Colonic mucosa (tissue), 4 donors: Measurements from ENCODE around the gene MMP2. TPM values are rescaled to one million over a fixed set of nuclear protein-coding genes. Genes with fewer than 3 reads are reported as not detected.

ENCODE experiments used
- DNase-seq: peaks from one replicate; pipeline ENCODE4 v3.0.0-alpha.2; 2020
- H3K27ac ChIP-seq: fragments of 200-600 bp; one replicate; pipeline ENCODE4 v1.8.0; 2021
- H3K27me3 ChIP-seq: fragments of 200-600 bp; one replicate; pipeline ENCODE4 v1.8.0; 2021
- H3K36me3 ChIP-seq: fragments of 200-600 bp; one replicate; pipeline ENCODE4 v1.8.0; 2021
- H3K4me1 ChIP-seq: fragments of 200-600 bp; one replicate; pipeline ENCODE4 v1.8.0; 2021; ENCODE audit warnings: mild to moderate bottlenecking
- H3K4me3 ChIP-seq: fragments of 200-600 bp; one replicate; pipeline ENCODE4 v1.8.0; 2021
- H3K9ac ChIP-seq, 2 donors: one replicate each; pipeline ENCODE4 v1.7.0; 2013; ENCODE audit warnings: control low read depth in 2 of 2, low read depth in 2 of 2, low read length in 2 of 2
- H3K9me3 ChIP-seq: fragments of 200-600 bp; one replicate; pipeline ENCODE4 v1.8.0; 2021
- intact Hi-C: fragments of 100-400 bp; cut with DNase I; formaldehyde crosslinking; loops from one replicate; pipeline ENCODE4 v1.14.1; 2022
- total RNA-seq, 2 donors: library from RNA; stranded (reverse); fragmentation: NEBNext Ultra II Directional in 1 of 2; extraction: Animal tissue kit (Norgen Biotek cat#: 25700) in 1 of 2; gene quantifications; one replicate each; pipeline ENCODE4 v1.2.1, GENCODE V29; 2021
- TF ChIP-seq, protein P1 (sequence below): fragments of 200-600 bp; IDR thresholded peaks from one replicate; pipeline ENCODE4 v1.8.0; 2022; ENCODE audit warnings: antibody characterized with exemption, mild to moderate bottlenecking
- donor health status: healthy.
- donor health status: DM: no; HTN: no; CAD: no.
- donor health status: DM: no; HTN: no; CAD: no.

MMP2 gene
- total RNA-seq, 2 donors from 2014 or later = 32.8 to 101 TPM

DNA sequence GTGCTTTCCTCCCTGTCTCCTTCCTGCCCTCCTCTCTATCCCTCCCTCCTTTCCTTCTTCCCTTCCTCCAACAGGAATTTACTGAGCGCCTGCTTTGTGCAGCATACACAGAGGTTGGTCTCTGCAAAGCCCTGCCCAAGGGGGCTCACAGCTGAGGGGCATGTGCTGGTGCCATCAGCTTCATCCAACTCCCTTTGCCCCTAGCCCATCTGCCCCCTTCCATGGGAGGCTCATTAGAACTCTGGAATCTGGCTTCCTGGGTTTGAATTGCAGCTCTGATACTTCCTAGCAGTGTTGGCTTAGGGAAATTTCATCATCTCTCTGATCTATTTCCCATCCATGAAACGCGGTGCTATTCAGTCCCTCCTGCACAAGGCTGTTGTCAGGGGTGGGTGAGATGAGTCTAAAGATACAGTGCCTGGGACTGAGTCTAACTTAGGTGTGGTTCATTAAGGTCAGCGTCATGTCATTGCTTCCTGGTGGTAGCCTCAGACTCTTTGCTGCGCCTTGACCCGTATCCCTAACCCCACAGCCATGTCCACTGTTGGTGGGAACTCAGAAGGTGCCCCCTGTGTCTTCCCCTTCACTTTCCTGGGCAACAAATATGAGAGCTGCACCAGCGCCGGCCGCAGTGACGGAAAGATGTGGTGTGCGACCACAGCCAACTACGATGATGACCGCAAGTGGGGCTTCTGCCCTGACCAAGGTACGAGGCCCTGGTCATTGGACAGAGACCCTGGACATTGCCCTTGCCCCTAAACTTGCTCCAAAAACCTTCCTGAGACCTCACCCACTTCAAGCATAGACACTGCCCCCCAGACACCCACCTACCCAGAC lies 10.3 kb downstream of the MMP2 start:
- H3K4me1 ChIP-seq = no peaks in the 10 kb centered on the region
- no peak overlapping the region for H3K27ac ChIP-seq
- H3K4me3 ChIP-seq = no peak overlapping the region
- H3K36me3 ChIP-seq = no peaks in the 10 kb centered on the region
- no peaks in the 10 kb centered on the region for H3K9me3 ChIP-seq
- TF ChIP-seq, protein P1, sequence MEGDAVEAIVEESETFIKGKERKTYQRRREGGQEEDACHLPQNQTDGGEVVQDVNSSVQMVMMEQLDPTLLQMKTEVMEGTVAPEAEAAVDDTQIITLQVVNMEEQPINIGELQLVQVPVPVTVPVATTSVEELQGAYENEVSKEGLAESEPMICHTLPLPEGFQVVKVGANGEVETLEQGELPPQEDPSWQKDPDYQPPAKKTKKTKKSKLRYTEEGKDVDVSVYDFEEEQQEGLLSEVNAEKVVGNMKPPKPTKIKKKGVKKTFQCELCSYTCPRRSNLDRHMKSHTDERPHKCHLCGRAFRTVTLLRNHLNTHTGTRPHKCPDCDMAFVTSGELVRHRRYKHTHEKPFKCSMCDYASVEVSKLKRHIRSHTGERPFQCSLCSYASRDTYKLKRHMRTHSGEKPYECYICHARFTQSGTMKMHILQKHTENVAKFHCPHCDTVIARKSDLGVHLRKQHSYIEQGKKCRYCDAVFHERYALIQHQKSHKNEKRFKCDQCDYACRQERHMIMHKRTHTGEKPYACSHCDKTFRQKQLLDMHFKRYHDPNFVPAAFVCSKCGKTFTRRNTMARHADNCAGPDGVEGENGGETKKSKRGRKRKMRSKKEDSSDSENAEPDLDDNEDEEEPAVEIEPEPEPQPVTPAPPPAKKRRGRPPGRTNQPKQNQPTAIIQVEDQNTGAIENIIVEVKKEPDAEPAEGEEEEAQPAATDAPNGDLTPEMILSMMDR = no peak
- intact Hi-C loops = no loop called here
- DNase-seq = no peak
- no peaks in the 10 kb centered on the region for H3K27me3 ChIP-seq
- H3K9ac ChIP-seq = no peak overlapping the region

DNA sequence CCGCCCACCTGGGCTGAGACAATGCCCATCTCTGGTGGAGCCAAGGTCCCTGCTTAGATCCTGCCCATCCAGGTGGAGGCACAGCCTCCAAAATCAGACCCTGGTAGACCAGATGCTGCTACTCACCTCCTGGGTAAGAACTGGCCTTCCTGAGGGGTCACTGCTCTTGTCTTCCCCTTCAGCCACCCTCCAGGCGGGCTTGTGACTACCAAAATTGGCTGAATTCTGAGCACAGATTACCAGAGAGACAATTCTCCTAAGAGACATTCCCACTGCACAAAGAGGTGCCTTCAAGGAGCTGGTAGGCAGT lies 10.9 kb downstream of the MMP2 start:
- TF ChIP-seq, protein P1 = no peak
- no peaks in the 10 kb centered on the region for H3K27me3 ChIP-seq

DNA sequence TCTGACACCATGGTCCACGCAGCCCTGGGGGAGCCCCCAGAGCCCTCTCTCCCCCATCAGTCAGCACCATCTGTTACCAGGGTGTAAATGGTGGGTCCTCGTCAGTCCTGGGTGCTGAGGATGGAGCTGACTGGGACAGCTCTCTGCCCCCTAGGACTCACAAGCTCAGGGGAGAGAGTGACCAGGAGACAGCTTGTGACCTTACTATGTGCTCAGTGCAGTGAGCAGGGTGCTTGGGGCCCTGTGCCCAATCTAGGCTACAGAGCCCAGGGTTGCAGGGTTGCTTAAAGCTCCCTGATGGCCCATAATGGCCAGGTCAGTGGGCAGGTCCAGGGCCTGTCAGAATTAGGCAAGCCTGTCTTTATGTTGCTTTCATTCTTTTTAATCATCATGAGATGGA lies 11.3 kb downstream of the MMP2 start:
- H3K4me1 ChIP-seq = no peaks in the 10 kb centered on the region
- H3K27ac ChIP-seq = no peak overlapping the region
- TF ChIP-seq, protein P1 = no peak
- H3K9ac ChIP-seq = no peak overlapping the region
- H3K4me3 ChIP-seq = no peak overlapping the region
- H3K9me3 ChIP-seq = no peaks in the 10 kb centered on the region
- no peaks in the 10 kb centered on the region for H3K27me3 ChIP-seq
- DNase-seq = no peak
- H3K36me3 ChIP-seq = no peaks in the 10 kb centered on the region
- intact Hi-C loops = loop anchor here (5.0 to 10.0 kb wide), 2 partner anchors 152 to 214 kb away; no protein-coding TSS in a partner anchor

More for the DNA sequence above, 10.9 kb downstream of the MMP2 start:
- intact Hi-C loops = loop anchor here (5.0 to 10.0 kb wide), 2 partner anchors 152 to 215 kb away; no protein-coding TSS in a partner anchor
- Histone ChIP-seq H3K36me3 (no peaks in the 10 kb centered on the region), H3K27ac (no peak overlapping the region), H3K9ac (no peak overlapping the region), H3K4me3 (no peak overlapping the region), H3K4me1 (no peaks in the 10 kb centered on the region), H3K9me3 (no peaks in the 10 kb centered on the region)
- DNase-seq = no peak

DNA sequence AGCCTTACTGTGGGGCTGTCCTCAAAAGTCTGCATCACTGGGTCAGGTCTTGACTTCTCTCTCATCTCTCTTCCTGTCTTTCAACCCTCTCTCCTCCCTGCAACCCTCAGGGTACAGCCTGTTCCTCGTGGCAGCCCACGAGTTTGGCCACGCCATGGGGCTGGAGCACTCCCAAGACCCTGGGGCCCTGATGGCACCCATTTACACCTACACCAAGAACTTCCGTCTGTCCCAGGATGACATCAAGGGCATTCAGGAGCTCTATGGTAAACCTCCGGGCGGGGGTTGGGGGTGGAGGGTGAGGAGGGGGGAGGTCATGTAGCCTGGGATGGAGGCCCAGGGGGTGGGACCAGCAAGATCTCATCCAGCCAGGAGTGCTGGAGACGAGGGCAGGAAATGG lies 12.7 kb downstream of the MMP2 start:
- H3K9ac ChIP-seq = no peak overlapping the region
- TF ChIP-seq, protein P1 = no peak
- H3K9me3 ChIP-seq = no peaks in the 10 kb centered on the region
- H3K27ac ChIP-seq = no peak overlapping the region
- no peaks in the 10 kb centered on the region for H3K36me3 ChIP-seq
- H3K4me1 ChIP-seq = no peaks in the 10 kb centered on the region
- H3K27me3 ChIP-seq = no peaks in the 10 kb centered on the region
- intact Hi-C loops = loop anchor here (5.0 to 10.0 kb wide), 2 partner anchors 151 to 213 kb away; no protein-coding TSS in a partner anchor
- peak; percentile 15 for DNase-seq
- H3K4me3 ChIP-seq = no peak overlapping the region

DNA sequence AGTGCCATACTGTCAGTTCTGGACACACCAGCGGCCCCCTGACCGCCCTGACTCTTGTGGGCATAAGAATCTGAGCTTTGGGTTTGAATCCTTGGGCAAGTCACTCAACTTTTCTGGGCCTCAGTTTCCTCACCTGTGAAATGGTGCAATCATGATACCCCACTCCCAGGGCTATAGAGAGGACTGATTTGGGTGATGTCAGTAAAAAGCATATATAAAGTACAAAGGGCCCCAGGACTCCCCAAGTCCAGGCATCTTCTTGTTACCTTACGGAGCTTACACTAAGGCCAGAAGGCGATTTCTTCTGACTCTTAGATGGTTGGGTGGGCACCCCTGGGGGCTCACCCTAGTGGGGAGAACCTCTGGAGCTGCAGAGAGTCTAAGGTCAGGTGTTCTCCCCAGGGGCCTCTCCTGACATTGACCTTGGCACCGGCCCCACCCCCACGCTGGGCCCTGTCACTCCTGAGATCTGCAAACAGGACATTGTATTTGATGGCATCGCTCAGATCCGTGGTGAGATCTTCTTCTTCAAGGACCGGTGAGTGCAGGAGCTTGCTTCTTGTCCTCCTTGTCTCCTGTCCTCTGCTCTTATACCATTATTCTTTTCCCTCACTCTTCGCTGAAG lies 13.9 kb downstream of the MMP2 start:
- Histone ChIP-seq H3K36me3 (no peaks in the 10 kb centered on the region), H3K4me3 (no peak overlapping the region), H3K9ac (no peak overlapping the region), H3K27ac (no peak overlapping the region), H3K27me3 (no peaks in the 10 kb centered on the region), H3K9me3 (no peaks in the 10 kb centered on the region), H3K4me1 (no peaks in the 10 kb centered on the region)
- TF ChIP-seq, protein P1 = no peak
- intact Hi-C loops = loop anchor here (5.0 to 10.0 kb wide), 2 partner anchors 149 to 212 kb away; no protein-coding TSS in a partner anchor
- no peak for DNase-seq
